Measurements from ENCODE around the gene PDLIM3.
"Not testable (repeated sequence)": the region's sequence is repeated elsewhere in the genome, so short reads cannot be mapped to it uniquely, and the experiment has no call there.

DNA sequence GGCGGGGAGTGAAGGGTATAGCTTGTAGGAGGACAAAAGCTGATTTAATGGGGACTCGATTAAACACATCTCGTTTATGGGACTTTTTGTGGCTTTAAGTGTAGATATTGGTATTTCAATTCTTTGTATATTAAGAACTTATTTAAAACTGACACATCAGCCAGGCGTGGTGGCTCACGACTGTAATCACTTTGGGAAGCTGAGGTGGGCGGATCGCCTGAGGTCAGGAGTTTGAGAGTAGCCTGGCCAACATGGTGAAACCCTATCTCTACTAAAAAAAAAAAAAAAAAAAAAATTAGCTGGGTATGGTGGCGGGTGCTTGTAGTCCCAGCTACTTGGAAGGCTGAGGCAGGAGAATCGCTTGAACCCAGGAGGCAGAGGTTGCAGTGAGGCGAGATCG, 3.7 kb downstream of the PDLIM3 start:
- TF ChIP-seq, protein P1, sequence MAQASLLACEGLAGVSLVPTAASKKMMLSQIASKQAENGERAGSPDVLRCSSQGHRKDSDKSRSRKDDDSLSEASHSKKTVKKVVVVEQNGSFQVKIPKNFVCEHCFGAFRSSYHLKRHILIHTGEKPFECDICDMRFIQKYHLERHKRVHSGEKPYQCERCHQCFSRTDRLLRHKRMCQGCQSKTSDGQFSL (CRISPR knock-in tag; IDR thresholded peaks at IDR 0.05), result not testable (repeated sequence)
- TF ChIP-seq, protein P1 (tag; IDR thresholded peaks at IDR 0.05), result not testable (repeated sequence)
- TF ChIP-seq KDM1A (IDR thresholded peaks at IDR 0.05); ATF3 (IDR thresholded peaks at IDR 0.05); ATF3 (CRISPR knock-in tag; conservative IDR thresholded peaks at IDR 0.05); IRF2 (CRISPR knock-in tag; IDR thresholded peaks at IDR 0.05); WHSC1 (IDR thresholded peaks at IDR 0.05; ENCODE audit: low read length); KDM4B (IDR thresholded peaks at IDR 0.05; ENCODE audit: borderline replicate concordance in 2 of 2, low read depth in 1 of 2); CBFB (CRISPR knock-in tag; IDR thresholded peaks at IDR 0.05); ARNT (IDR thresholded peaks at IDR 0.05); POLR2AphosphoS5 (IDR thresholded peaks at IDR 0.05; ENCODE audit: control insufficient read depth, insufficient read depth, low read depth, low read length); KAT2B (IDR thresholded peaks at IDR 0.05; ENCODE audit: low read depth, low read length); ZNF354B (CRISPR knock-in tag; IDR thresholded peaks at IDR 0.05); CTCF (IDR thresholded peaks at IDR 0.05 in 2 of 3, conservative IDR thresholded peaks at IDR 0.05 in 1 of 3; ENCODE audit: insufficient read depth in 2 of 3, low read depth in 1 of 3, low read length in 3 of 3); EZH2 (IDR thresholded peaks at IDR 0.05; ENCODE audit: borderline replicate concordance, low read depth, low read length): not testable (repeated sequence)

Data from K562 (cell line).